Measurements from ENCODE around the gene MKRN2OS.

The MKRN2OS gene, protein sequence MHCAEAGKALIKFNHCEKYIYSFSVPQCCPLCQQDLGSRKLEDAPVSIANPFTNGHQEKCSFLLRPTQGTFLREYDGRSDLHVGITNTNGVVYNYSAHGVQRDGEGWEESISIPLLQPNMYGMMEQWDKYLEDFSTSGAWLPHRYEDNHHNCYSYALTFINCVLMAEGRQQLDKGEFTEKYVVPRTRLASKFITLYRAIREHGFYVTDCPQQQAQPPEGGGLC

DNA sequence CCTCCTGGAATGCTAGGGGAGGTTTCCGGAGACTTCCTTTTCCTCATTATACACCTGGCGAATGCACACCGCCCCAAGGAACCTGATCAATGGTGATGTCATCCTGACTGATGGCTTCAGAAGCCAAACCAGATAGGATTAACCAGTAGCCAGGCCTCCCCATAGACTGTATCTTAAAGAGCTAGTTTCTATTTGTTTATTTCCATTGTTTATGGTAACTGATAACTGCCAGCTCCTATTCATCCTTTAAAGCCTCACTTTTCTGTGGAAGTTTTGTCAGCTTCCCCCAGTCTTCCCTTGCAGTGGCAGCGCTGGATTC lies at the start of gene MKRN2OS:
MKRN2OS (minus strand) TSS at position 27 of the 319 bp plus-strand sequence. CDS start 35 bp downstream, outside the sequence.
- H3K4me1 ChIP-seq (ENCODE audit: control insufficient read depth in 5 of 5, insufficient read depth in 5 of 5, low read length in 5 of 5), result peaks cover 0 to 8% (median 5%) of the 10 kb centered on the region in 5 donors
- H3K9me3 ChIP-seq (ENCODE audit: control insufficient read depth in 5 of 5, low read length in 5 of 5), result no peaks in the 10 kb centered on the region
- no peaks in the 10 kb centered on the region for H3K27me3 ChIP-seq (ENCODE audit: control insufficient read depth in 5 of 5, insufficient read depth in 4 of 5, low read length in 5 of 5)
- H3K36me3 ChIP-seq (ENCODE audit: control insufficient read depth in 5 of 5, insufficient read depth in 5 of 5, low read length in 5 of 5), result peaks cover 0 to 8% (median 3%) of the 10 kb centered on the region in 5 donors
- no peak within 1 kb of the TSS for H3K9ac ChIP-seq (ENCODE audit: low read length in 5 of 5)
- H3K4me3 ChIP-seq (ENCODE audit: low read depth in 1 of 5, low read length in 5 of 5), result no peak within 1 kb of the TSS
- no peak within 1 kb of the TSS for H3K27ac ChIP-seq (ENCODE audit: low read depth, low read length)

DNA sequence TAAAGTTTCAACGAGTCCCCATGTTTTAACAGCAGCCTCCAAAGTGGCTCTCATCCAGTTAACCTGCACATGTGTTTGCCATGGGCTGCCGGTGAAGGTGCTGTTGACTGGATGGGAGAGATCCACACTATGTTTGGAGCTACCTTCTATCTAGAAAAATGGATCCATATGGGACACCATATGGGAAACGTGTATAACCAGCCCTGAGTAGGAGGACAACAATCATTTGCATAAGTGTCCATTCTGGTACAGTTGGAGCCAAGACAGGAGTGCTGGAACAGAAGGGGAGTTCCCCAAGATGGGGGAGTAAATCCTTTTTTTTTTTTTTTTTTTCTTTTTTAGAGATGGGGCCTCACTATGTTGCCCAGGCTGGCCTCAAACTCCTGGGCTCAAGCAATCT lies 48.2 kb upstream of the MKRN2OS start:
- no peaks in the 10 kb centered on the region for H3K9me3 ChIP-seq (ENCODE audit: control insufficient read depth in 5 of 5, low read length in 5 of 5)
- no peak overlapping the region for H3K9ac ChIP-seq (ENCODE audit: low read length in 5 of 5)
- H3K27ac ChIP-seq (ENCODE audit: low read depth, low read length), result no peak overlapping the region
- peaks cover 11 to 90% (median 70%) of the 10 kb centered on the region in 5 donors for H3K36me3 ChIP-seq (ENCODE audit: control insufficient read depth in 5 of 5, insufficient read depth in 5 of 5, low read length in 5 of 5)
- H3K4me3 ChIP-seq (ENCODE audit: low read depth in 1 of 5, low read length in 5 of 5), result no peak overlapping the region
- no peaks in the 10 kb centered on the region for H3K27me3 ChIP-seq (ENCODE audit: control insufficient read depth in 5 of 5, insufficient read depth in 4 of 5, low read length in 5 of 5)
- H3K4me1 ChIP-seq (ENCODE audit: control insufficient read depth in 5 of 5, insufficient read depth in 5 of 5, low read length in 5 of 5), result peaks cover 0 to 5% (median 0%) of the 10 kb centered on the region in 5 donors

DNA sequence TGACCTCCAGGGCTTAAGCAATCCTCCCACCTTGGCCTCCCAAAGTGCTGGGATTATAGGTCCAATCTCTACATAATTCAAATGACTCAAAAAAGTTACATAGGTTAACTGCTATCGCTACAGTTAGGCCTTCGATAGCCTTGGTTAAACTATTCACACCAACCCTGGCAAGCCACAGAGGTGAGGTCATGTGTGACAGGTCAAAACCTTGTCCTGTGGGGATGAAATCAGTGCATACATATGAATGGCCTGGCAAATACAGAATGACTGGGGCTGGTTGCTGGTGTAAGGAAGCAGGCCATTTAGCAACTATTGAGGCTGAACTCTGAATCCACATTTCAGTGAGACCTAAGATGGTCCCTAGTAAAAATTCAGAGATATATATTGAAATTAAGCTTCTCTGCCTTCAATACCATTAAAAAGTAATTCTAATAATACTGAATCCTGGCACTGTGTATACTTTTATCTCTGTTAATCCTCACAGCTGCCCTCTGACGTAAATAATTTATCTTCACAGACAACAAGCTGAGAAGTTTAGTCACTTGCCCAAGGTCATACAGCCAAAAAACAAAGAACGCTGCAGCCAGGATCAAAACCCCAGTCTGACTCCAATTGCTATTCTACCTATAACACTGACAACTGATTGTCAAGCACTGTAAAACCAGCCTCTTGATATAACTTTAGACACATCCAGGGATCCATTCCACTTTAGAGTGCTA lies 46.9 kb upstream of the MKRN2OS start:
- no peaks in the 10 kb centered on the region for H3K27me3 ChIP-seq (ENCODE audit: control insufficient read depth in 5 of 5, insufficient read depth in 4 of 5, low read length in 5 of 5)
- H3K27ac ChIP-seq (ENCODE audit: low read depth, low read length), result no peak overlapping the region
- no peak overlapping the region for H3K9ac ChIP-seq (ENCODE audit: low read length in 5 of 5)
- peaks cover 13 to 90% (median 73%) of the 10 kb centered on the region in 5 donors for H3K36me3 ChIP-seq (ENCODE audit: control insufficient read depth in 5 of 5, insufficient read depth in 5 of 5, low read length in 5 of 5)
- no peak overlapping the region for H3K4me3 ChIP-seq (ENCODE audit: low read depth in 1 of 5, low read length in 5 of 5)
- peaks cover 0 to 5% (median 0%) of the 10 kb centered on the region in 5 donors for H3K4me1 ChIP-seq (ENCODE audit: control insufficient read depth in 5 of 5, insufficient read depth in 5 of 5, low read length in 5 of 5)
- H3K9me3 ChIP-seq (ENCODE audit: control insufficient read depth in 5 of 5, low read length in 5 of 5), result no peaks in the 10 kb centered on the region

DNA sequence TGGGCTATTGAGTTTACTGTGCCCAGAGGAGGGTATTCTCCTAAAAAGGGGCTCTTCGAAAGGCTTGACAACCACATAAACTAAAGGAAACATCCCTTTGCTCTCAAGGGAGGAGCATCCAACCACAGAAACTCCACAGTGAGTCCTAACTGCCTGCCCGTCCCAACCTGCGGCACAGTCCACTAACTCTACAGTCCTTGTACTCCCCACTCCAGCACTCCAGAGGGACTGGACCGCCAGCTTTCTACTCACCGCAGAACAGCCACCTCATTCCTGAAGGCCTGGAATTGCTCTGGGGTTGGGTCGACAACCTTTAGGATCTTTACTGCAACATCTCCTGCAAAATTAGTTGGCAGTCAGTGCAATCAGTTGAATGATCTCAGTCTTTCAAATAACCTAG lies 46.2 kb upstream of the MKRN2OS start:
- Histone ChIP-seq H3K4me3 (ENCODE audit: low read depth in 1 of 5, low read length in 5 of 5) (no peak overlapping the region), H3K27ac (ENCODE audit: low read depth, low read length) (no peak overlapping the region), H3K9ac (ENCODE audit: low read length in 5 of 5) (no peak overlapping the region), H3K4me1 (ENCODE audit: control insufficient read depth in 5 of 5, insufficient read depth in 5 of 5, low read length in 5 of 5) (peaks cover 0 to 5% (median 0%) of the 10 kb centered on the region in 5 donors), H3K9me3 (ENCODE audit: control insufficient read depth in 5 of 5, low read length in 5 of 5) (no peaks in the 10 kb centered on the region), H3K36me3 (ENCODE audit: control insufficient read depth in 5 of 5, insufficient read depth in 5 of 5, low read length in 5 of 5) (peaks cover 10 to 92% (median 74%) of the 10 kb centered on the region in 5 donors), H3K27me3 (ENCODE audit: control insufficient read depth in 5 of 5, insufficient read depth in 4 of 5, low read length in 5 of 5) (no peaks in the 10 kb centered on the region)

DNA sequence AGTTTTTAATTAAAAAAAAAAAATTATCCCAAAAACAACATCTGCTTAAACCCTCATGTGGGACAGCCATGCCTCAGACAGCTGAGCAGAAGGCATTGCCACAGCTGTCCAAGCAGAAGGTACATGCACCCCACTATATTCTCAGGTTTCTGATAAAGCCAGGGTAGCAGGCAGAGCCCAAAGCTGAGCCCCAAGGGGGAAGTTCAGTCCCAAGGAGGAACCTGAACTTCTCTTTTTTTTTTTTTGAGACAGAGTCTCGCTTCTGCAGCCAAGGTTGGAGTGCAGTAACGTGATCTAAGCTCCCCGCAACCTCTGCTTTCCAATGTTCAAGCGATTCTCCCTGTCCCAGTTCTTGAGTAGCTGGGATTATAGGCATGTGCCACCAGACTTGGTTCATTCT lies 44.8 kb upstream of the MKRN2OS start:
- H3K4me3 ChIP-seq (ENCODE audit: low read depth in 1 of 5, low read length in 5 of 5), result no peak overlapping the region
- no peak overlapping the region for H3K27ac ChIP-seq (ENCODE audit: low read depth, low read length)
- no peaks in the 10 kb centered on the region for H3K27me3 ChIP-seq (ENCODE audit: control insufficient read depth in 5 of 5, insufficient read depth in 4 of 5, low read length in 5 of 5)
- H3K4me1 ChIP-seq (ENCODE audit: control insufficient read depth in 5 of 5, insufficient read depth in 5 of 5, low read length in 5 of 5), result peaks cover 0 to 5% (median 0%) of the 10 kb centered on the region in 5 donors
- H3K9ac ChIP-seq (ENCODE audit: low read length in 5 of 5), result no peak overlapping the region
- peaks cover 12 to 94% (median 79%) of the 10 kb centered on the region in 5 donors for H3K36me3 ChIP-seq (ENCODE audit: control insufficient read depth in 5 of 5, insufficient read depth in 5 of 5, low read length in 5 of 5)
- H3K9me3 ChIP-seq (ENCODE audit: control insufficient read depth in 5 of 5, low read length in 5 of 5), result no peaks in the 10 kb centered on the region

DNA sequence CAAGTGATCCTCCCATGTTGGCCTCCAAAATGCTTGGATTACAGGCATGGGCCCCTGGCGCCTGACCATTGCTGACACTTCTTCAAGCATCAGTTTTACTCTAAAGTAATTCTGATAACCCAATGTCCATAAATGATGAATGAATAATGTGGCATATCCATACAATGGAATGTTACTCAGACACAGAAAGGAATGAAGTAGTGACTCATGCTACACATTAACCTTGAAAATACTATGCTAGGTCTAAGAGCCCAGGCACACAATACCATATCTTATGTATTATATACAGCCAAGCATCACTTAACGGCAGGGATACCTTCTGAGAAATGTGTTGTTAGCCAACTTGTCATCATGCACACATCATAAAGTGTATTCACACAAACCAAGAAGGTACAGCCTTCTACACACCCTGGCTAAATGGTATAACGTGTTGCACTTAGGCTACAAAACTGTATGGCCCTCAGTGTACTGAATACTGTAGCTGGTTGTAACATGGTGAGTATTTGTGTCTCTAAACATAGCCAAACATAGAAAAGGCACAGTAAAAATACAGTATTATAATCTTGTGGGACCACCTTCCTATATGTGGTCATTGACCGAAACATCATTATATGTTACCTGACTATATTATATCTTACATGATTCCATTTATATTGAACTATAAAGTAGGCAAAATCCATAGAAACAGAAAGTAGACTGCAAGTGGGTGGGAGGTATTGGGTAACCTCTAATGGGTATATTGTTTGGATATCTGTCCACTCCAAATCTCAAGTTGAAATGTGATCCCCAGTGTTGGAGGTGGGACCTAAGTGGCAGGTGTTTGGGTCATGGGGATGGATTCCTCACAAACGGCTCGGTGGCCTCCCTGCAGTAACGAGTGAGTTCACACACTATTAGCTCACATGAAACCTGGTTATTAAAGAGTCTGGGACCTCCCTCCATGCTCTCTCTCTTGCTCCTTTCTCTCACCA lies 43.0 kb upstream of the MKRN2OS start:
- H3K9me3 ChIP-seq (ENCODE audit: control insufficient read depth in 5 of 5, low read length in 5 of 5), result no peaks in the 10 kb centered on the region
- H3K36me3 ChIP-seq (ENCODE audit: control insufficient read depth in 5 of 5, insufficient read depth in 5 of 5, low read length in 5 of 5), result peaks cover 16 to 95% (median 79%) of the 10 kb centered on the region in 5 donors
- H3K9ac ChIP-seq (ENCODE audit: low read length in 5 of 5), result no peak overlapping the region
- H3K4me3 ChIP-seq (ENCODE audit: low read depth in 1 of 5, low read length in 5 of 5), result no peak overlapping the region
- no peaks in the 10 kb centered on the region for H3K27me3 ChIP-seq (ENCODE audit: control insufficient read depth in 5 of 5, insufficient read depth in 4 of 5, low read length in 5 of 5)
- no peak overlapping the region for H3K27ac ChIP-seq (ENCODE audit: low read depth, low read length)
- H3K4me1 ChIP-seq (ENCODE audit: control insufficient read depth in 5 of 5, insufficient read depth in 5 of 5, low read length in 5 of 5), result peaks cover 0 to 5% (median 0%) of the 10 kb centered on the region in 5 donors

DNA sequence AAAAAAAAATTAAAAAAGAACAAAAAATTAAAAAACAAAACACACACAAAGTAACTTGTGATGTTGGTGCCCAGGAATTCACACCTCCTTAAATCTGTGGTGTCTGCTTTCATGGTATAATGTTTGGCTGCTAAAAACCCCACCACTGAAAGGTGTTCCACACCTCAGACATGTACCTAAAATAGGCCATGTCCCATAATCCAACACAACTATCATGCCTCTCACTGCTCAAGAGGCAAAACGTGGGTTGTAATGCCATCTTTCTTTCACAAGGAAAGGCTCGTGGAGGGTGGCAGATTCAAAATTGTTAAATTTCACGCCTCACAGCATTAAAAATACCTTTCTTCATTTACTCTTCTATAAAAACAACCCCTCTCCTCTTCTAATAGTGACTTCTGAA lies 41.1 kb upstream of the MKRN2OS start:
- H3K36me3 ChIP-seq (ENCODE audit: control insufficient read depth in 5 of 5, insufficient read depth in 5 of 5, low read length in 5 of 5), result peaks cover 25 to 95% (median 86%) of the 10 kb centered on the region in 5 donors
- no peak overlapping the region for H3K27ac ChIP-seq (ENCODE audit: low read depth, low read length)

DNA sequence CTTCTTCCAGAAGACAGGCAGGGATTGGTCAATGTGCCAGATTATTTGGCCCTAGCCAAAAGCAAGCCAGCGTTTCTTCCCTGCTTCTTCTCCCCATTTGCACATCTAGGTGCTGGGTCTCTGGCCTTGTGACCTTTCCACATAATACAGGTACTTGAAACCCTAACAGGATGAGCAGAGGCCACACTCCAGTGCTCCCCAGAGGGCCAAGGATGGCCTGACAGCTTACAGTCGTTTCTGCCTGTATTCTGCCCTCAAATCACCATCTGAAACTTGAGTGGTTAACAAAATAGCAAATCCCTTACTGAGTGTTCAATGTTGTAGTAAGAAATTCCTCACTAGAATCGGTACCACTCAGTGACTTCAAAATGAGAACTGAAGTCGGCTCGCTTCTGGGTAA lies 40.7 kb upstream of the MKRN2OS start:
- peaks cover 22 to 95% (median 86%) of the 10 kb centered on the region in 5 donors for H3K36me3 ChIP-seq (ENCODE audit: control insufficient read depth in 5 of 5, insufficient read depth in 5 of 5, low read length in 5 of 5)
- H3K9ac ChIP-seq (ENCODE audit: low read length in 5 of 5), result no peak overlapping the region
- H3K4me3 ChIP-seq (ENCODE audit: low read depth in 1 of 5, low read length in 5 of 5), result no peak overlapping the region
- peaks cover 0 to 5% (median 0%) of the 10 kb centered on the region in 5 donors for H3K4me1 ChIP-seq (ENCODE audit: control insufficient read depth in 5 of 5, insufficient read depth in 5 of 5, low read length in 5 of 5)
- no peaks in the 10 kb centered on the region for H3K27me3 ChIP-seq (ENCODE audit: control insufficient read depth in 5 of 5, insufficient read depth in 4 of 5, low read length in 5 of 5)
- H3K9me3 ChIP-seq (ENCODE audit: control insufficient read depth in 5 of 5, low read length in 5 of 5), result no peaks in the 10 kb centered on the region
- no peak overlapping the region for H3K27ac ChIP-seq (ENCODE audit: low read depth, low read length)

More for the DNA sequence above, 41.1 kb upstream of the MKRN2OS start:
- Histone ChIP-seq H3K9ac (ENCODE audit: low read length in 5 of 5) (no peak overlapping the region), H3K9me3 (ENCODE audit: control insufficient read depth in 5 of 5, low read length in 5 of 5) (no peaks in the 10 kb centered on the region), H3K4me3 (ENCODE audit: low read depth in 1 of 5, low read length in 5 of 5) (no peak overlapping the region), H3K4me1 (ENCODE audit: control insufficient read depth in 5 of 5, insufficient read depth in 5 of 5, low read length in 5 of 5) (peaks cover 0 to 5% (median 0%) of the 10 kb centered on the region in 5 donors), H3K27me3 (ENCODE audit: control insufficient read depth in 5 of 5, insufficient read depth in 4 of 5, low read length in 5 of 5) (no peaks in the 10 kb centered on the region)

DNA sequence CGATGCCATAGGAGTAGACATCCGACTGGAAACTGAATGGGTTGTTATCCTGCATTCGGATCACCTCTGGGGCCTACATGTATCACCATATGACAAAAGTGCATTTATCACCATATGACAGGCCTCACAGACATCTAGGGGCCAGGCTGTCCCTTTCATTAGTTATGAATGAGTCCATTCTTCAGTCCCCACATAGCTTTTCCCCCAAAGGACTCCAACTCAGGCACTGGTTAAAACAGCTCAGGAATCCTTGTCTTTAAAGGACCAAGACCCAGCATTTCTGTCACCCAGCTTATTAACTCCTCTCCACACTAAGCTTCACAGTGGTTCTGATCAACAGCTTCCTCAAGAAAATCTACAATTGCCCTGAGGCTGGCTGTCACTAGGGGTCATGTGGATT lies 39.9 kb upstream of the MKRN2OS start:
- Histone ChIP-seq H3K27ac (ENCODE audit: low read depth, low read length) (no peak overlapping the region), H3K9ac (ENCODE audit: low read length in 5 of 5) (no peak overlapping the region), H3K27me3 (ENCODE audit: control insufficient read depth in 5 of 5, insufficient read depth in 4 of 5, low read length in 5 of 5) (no peaks in the 10 kb centered on the region), H3K36me3 (ENCODE audit: control insufficient read depth in 5 of 5, insufficient read depth in 5 of 5, low read length in 5 of 5) (peaks cover 24 to 93% (median 82%) of the 10 kb centered on the region in 5 donors), H3K4me3 (ENCODE audit: low read depth in 1 of 5, low read length in 5 of 5) (no peak overlapping the region), H3K4me1 (ENCODE audit: control insufficient read depth in 5 of 5, insufficient read depth in 5 of 5, low read length in 5 of 5) (no peaks in the 10 kb centered on the region), H3K9me3 (ENCODE audit: control insufficient read depth in 5 of 5, low read length in 5 of 5) (no peaks in the 10 kb centered on the region)
